GM06990 (cell line): Measurements from ENCODE around the gene AMH.

Source experiments
- DNase-seq: peaks from one replicate; pipeline ENCODE4 v3.0.0-alpha.2; 2011; ENCODE audit not compliant: insufficient read length; ENCODE audit errors: extremely low read depth
- H3K27me3 ChIP-seq: replicated peaks from 2 replicates; pipeline ENCODE4 v1.6.0; 2011; ENCODE audit warnings: low read length; ENCODE audit not compliant: control insufficient read depth, insufficient read depth
- H3K36me3 ChIP-seq: 2 replicates; pipeline ENCODE4 v1.5.1; 2011; ENCODE audit warnings: low read length; ENCODE audit not compliant: control insufficient read depth, insufficient read depth
- H3K4me3 ChIP-seq: replicated peaks from 2 replicates; pipeline ENCODE4 v1.5.1; 2011; ENCODE audit warnings: low read depth, mild to moderate bottlenecking, control low read depth, low read length
- TF ChIP-seq, protein P1 (sequence below): IDR thresholded peaks from 2 replicates; pipeline ENCODE4 v1.5.1; 2011; ENCODE audit warnings: low read length, control low read depth, mild to moderate bottlenecking, inconsistent platforms; ENCODE audit not compliant: insufficient read depth, poor library complexity, severe bottlenecking

The AMH gene

DNA sequence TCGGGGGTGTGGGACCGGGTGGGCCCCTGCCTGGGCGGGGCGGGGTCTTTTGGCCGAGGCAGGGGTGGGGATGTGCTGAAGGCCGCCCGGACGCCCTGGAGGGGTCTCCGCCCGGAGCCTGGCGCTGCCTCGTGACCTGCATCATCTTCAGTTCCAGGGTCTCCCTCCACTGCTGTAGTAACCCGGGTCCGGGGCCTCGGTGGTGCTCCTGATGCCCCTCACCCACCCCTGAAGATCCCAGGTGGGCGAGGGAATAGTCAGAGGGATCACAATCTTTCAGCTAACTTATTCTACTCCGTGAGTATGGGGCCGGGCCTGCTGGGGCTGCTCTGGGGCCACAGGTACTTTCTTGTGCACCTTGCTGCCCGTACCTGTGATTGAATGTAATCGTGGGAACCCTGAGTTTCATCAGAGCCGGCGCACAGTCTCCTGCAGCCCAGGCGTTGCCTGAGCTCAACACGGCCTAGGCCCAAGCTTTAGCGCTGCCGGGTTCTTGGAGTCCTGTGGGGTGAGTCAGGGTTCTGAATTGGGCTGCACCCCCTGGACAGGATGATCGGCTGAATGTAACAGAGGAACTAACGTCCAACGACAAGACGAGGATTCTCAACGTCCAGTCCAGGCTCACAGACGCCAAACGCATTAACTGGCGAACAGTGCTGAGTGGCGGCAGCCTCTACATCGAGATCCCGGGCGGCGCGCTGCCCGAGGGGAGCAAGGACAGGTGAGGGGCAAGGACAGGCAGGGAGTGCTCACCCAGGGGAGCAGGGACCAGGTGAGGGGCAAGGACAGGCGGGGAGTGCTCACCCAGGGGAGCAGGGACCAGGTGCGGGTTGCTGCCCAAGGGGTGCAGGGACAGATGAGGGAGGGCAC is 22.3 kb downstream of the AMH start:
- H3K36me3 ChIP-seq: peaks cover 10% of the 10 kb centered on the region
- peak overlapping the region; percentile 97 for H3K4me3 ChIP-seq
- H3K27me3 ChIP-seq: no peaks in the 10 kb centered on the region
- TF ChIP-seq, protein P1, sequence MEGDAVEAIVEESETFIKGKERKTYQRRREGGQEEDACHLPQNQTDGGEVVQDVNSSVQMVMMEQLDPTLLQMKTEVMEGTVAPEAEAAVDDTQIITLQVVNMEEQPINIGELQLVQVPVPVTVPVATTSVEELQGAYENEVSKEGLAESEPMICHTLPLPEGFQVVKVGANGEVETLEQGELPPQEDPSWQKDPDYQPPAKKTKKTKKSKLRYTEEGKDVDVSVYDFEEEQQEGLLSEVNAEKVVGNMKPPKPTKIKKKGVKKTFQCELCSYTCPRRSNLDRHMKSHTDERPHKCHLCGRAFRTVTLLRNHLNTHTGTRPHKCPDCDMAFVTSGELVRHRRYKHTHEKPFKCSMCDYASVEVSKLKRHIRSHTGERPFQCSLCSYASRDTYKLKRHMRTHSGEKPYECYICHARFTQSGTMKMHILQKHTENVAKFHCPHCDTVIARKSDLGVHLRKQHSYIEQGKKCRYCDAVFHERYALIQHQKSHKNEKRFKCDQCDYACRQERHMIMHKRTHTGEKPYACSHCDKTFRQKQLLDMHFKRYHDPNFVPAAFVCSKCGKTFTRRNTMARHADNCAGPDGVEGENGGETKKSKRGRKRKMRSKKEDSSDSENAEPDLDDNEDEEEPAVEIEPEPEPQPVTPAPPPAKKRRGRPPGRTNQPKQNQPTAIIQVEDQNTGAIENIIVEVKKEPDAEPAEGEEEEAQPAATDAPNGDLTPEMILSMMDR: no peak
- DNase-seq: no peak

DNA sequence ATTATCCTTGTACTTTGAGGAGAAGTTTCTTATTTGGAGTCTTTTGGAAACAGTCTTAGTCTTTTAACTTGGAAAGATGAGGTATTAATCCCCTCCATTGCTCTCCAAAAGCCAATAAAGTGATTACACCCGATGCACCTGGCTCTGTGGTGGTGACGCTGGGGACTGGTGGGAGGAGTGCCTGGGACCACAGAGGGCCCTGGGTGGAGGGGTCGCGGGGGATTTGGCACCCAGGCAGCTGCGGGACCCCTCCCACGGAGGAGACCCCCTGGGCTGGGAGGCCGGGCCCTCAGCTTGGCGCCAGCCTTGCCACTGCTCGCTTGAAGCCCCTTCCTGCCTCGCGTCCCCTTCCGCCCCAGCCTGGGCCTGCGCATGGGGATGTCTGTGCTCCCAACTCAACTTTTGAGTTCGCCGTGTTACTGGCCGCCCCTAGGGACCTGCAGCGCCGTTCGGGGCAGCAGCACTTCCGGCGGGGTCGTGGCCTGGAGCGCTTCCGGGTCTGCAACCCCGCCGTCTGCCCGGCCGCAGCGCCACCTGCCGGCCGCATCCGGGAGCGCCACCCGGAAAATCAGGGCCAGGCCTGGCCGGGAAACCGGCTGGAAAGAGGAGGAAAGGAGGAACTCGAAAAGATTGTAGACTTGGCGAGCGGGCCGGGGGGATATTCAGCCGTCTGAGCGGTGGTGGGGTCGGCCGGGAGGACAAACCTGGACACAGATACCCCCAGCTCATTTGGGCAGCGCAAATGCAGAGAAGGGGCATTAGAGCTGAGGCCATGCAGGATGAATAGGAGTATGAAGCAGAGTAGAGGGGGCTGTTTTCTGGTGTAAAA is 24.4 kb downstream of the AMH start:
- peaks cover 11% of the 10 kb centered on the region for H3K36me3 ChIP-seq
- peak; percentile 90 for DNase-seq
- H3K27me3 ChIP-seq: no peaks in the 10 kb centered on the region
- TF ChIP-seq, protein P1: peak; percentile 92
- H3K4me3 ChIP-seq: peak overlapping the region; percentile 97

DNA sequence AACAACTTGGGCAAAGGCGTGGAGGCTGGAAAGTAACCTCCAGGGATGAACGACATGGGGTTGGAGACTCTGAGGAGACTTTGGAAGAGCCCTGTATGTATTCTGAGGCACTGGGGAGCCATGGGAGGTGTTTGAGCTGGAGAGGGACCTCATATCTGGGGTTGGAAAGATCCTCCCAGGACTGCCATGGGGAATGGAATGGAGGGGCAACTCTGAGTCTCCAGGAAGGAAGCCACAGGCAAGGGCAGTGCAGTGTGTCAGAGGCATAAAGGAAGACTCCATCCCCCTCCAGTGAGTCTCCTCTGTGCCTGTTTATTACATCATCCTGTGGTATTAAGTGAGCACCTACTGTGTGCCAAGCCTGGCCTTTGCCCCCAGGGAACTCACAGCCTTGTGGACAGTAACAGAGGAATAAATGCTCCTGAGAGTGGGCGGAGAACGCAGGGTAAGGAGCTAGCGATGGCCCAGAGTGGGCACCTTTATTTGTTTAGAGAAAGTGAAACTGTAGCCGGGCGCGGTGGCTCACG is 25.1 kb downstream of the AMH start:
- TF ChIP-seq, protein P1: no peak
- Histone ChIP-seq H3K27me3 (no peaks in the 10 kb centered on the region), H3K4me3 (no peak overlapping the region), H3K36me3 (peaks cover 11% of the 10 kb centered on the region)
- no peak for DNase-seq

DNA sequence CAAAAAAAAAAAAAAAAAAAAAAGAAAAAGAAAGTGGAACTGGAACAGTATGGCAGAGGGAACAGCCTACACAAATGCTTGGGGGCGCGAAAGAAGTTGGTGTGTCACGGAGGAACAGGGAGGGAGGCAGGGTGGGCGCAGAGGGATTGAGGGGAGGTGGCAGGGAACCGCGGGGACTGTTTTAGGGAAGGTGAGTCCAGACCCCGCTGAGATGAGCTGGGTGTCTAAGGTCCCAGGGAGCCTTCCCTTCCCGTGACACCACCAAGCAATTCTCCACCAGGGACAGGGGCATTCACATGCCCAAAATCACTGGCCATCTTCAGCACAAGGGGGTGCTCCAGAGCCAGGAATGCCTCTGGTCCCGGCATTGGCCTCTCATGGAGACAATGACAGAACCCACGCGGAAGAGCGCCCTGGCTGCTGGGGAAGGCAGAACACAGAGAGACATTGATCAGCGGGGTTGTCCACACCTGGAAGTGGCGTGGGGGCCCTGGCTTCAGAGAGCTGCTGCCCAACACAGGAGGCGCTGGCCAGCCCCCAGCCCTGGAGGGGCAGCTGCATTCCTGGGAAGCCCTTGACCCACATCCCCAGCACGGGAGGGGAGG is 25.9 kb downstream of the AMH start:
- no peak overlapping the region for H3K4me3 ChIP-seq
- no peaks in the 10 kb centered on the region for H3K27me3 ChIP-seq
- TF ChIP-seq, protein P1: peak; percentile 49
- H3K36me3 ChIP-seq: peaks cover 11% of the 10 kb centered on the region
- no peak for DNase-seq

DNA sequence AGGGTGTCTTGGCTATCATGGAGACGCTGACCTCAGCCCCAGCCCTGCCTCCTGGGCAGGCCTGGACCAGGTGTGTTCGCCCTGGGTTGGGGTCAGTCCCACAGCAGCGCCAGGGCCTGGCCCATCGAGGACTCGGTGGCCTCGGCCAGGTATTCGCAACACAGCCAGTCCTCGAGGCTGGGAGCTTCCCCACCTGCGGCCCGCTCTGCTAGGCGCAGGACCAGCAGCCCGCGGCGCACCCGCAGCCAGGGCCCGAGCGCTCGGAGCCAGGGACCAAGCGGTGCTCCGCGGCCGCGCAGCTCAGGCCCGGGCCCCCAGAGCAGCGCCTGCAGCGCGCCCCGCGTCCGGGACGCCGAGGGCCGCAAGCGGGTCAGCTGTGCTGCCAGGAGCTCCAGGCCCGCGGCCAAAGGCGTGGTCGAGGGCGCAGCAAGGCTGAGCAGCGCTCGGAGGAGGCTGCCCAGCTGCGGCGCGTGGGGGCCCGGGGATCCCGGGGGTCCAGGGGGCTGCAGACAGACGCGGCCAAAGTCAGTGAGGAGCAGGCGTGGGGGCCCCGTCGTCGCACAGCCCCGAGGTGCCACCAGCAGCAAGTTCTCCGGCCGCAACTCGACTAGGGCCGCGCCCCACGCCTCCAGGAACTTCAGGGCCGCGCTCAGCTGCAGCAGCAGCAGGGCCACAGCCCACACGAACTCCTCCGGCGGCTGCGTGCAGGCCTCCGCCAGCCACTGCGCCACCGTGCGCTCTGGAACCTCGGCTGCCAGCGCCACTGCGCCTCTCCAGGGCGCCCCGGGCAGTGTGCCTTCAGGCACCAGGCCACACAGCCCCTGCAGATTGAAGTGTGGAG is 26.7 kb downstream of the AMH start:
- DNase-seq: no peak

More for the DNA sequence above, 26.7 kb downstream of the AMH start:
- TF ChIP-seq, protein P1: no peak
- Histone ChIP-seq H3K27me3 (no peaks in the 10 kb centered on the region), H3K4me3 (no peak overlapping the region), H3K36me3 (peaks cover 11% of the 10 kb centered on the region)
